ENCODE measurements around the gene ZNF195. TPM values are rescaled to one million over a fixed set of nuclear protein-coding genes. Genes with fewer than 3 reads are reported as not detected.

ZNF195 gene
- polyA plus RNA-seq, 1 of the 3 experiments (the other 2 are of a cell fraction): 13.2 TPM

DNA sequence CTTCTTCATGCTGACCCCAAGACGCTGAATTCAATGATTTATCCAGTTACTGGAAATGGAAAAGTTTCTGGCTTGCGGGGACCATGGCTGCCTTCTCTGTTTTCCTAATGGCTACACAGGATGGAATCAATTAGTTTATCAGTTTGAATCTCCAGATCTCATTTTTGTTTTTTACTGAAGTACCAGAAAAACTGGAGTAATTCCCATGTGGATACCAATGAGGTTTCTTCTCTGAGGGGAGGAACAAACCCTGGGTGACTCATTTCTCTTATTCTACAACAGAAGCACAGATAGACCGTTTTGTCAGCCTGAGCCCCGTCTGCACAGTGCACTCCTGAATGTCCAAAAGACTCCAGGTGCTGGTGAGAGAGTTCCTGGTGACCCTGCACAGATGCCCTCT lies 3.4 kb downstream of the ZNF195 start (continued):
- TF ChIP-seq, protein P1, sequence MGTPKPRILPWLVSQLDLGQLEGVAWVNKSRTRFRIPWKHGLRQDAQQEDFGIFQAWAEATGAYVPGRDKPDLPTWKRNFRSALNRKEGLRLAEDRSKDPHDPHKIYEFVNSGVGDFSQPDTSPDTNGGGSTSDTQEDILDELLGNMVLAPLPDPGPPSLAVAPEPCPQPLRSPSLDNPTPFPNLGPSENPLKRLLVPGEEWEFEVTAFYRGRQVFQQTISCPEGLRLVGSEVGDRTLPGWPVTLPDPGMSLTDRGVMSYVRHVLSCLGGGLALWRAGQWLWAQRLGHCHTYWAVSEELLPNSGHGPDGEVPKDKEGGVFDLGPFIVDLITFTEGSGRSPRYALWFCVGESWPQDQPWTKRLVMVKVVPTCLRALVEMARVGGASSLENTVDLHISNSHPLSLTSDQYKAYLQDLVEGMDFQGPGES (IDR thresholded peaks at IDR 0.05; ENCODE audit: low read depth, low read length): no peak
- TF ChIP-seq TCF12 (IDR thresholded peaks at IDR 0.05): peak; percentile 85
- peak; percentile 27; the same call in 1 of the 2 replicates for TF ChIP-seq YY1 (IDR thresholded peaks at IDR 0.05; ENCODE audit: low read depth)
- peak; percentile 86 for TF ChIP-seq RCOR1 (IDR thresholded peaks at IDR 0.05; ENCODE audit: low read length)
- no peak for TF ChIP-seq NRF1 (IDR thresholded peaks at IDR 0.05; ENCODE audit: low read depth, low read length)
- TF ChIP-seq POLR2AphosphoS5 (IDR thresholded peaks at IDR 0.05; ENCODE audit: low read depth, low read length): peak; percentile 40; the same call in 1 of the 2 replicates
- peak; percentile 63; the same call in 1 of the 2 replicates for TF ChIP-seq MXI1 (IDR thresholded peaks at IDR 0.05; ENCODE audit: low read depth, low read length)
- TF ChIP-seq, protein P2, sequence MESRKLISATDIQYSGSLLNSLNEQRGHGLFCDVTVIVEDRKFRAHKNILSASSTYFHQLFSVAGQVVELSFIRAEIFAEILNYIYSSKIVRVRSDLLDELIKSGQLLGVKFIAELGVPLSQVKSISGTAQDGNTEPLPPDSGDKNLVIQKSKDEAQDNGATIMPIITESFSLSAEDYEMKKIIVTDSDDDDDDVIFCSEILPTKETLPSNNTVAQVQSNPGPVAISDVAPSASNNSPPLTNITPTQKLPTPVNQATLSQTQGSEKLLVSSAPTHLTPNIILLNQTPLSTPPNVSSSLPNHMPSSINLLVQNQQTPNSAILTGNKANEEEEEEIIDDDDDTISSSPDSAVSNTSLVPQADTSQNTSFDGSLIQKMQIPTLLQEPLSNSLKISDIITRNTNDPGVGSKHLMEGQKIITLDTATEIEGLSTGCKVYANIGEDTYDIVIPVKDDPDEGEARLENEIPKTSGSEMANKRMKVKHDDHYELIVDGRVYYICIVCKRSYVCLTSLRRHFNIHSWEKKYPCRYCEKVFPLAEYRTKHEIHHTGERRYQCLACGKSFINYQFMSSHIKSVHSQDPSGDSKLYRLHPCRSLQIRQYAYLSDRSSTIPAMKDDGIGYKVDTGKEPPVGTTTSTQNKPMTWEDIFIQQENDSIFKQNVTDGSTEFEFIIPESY (IDR thresholded peaks at IDR 0.05; ENCODE audit: borderline replicate concordance, low read depth): no peak
- TF ChIP-seq RAD21 (IDR thresholded peaks at IDR 0.05; ENCODE audit: low read length): no peak
- TF ChIP-seq, protein P3, sequence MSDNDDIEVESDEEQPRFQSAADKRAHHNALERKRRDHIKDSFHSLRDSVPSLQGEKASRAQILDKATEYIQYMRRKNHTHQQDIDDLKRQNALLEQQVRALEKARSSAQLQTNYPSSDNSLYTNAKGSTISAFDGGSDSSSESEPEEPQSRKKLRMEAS (IDR thresholded peaks at IDR 0.05; ENCODE audit: low read depth): peak; percentile 22; the same call in 1 of the 2 replicates
- TF ChIP-seq MEF2A (IDR thresholded peaks at IDR 0.05; ENCODE audit: borderline replicate concordance, low read depth): no peak
- no peak for TF ChIP-seq RFX5 (IDR thresholded peaks at IDR 0.05; ENCODE audit: low read length)
- TF ChIP-seq FOSL2 (IDR thresholded peaks at IDR 0.05; ENCODE audit: borderline replicate concordance, low read depth): peak; percentile 61; the same call in 1 of the 2 replicates
- TF ChIP-seq, protein P4, sequence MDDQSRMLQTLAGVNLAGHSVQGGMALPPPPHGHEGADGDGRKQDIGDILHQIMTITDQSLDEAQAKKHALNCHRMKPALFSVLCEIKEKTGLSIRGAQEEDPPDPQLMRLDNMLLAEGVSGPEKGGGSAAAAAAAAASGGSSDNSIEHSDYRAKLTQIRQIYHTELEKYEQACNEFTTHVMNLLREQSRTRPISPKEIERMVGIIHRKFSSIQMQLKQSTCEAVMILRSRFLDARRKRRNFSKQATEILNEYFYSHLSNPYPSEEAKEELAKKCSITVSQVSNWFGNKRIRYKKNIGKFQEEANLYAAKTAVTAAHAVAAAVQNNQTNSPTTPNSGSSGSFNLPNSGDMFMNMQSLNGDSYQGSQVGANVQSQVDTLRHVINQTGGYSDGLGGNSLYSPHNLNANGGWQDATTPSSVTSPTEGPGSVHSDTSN (IDR thresholded peaks at IDR 0.05): no peak
- TF ChIP-seq GATA2 (CRISPR knock-in tag; IDR thresholded peaks at IDR 0.05): peak; percentile 73
- peak in 1 of 2 experiments; percentile 66; a peak in 1 of 4 replicates for TF ChIP-seq EP300 (IDR thresholded peaks at IDR 0.05; ENCODE audit: borderline replicate concordance in 1 of 2, low read depth in 1 of 2, low read length in 1 of 2)
- peak; percentile 43 for TF ChIP-seq JUND (IDR thresholded peaks at IDR 0.05)
- TF ChIP-seq FOXM1 (IDR thresholded peaks at IDR 0.05; ENCODE audit: low read depth): no peak
- TF ChIP-seq TAF1 (IDR thresholded peaks at IDR 0.05; ENCODE audit: borderline replicate concordance, low read depth, low read length): no peak
- peak; percentile 59 for TF ChIP-seq CHD2 (IDR thresholded peaks at IDR 0.05; ENCODE audit: low read length, partially characterized antibody)
- no peak for TF ChIP-seq ELF1 (IDR thresholded peaks at IDR 0.05)
- no peak for TF ChIP-seq TEAD4 (IDR thresholded peaks at IDR 0.05; ENCODE audit: borderline replicate concordance, insufficient read depth)

All from SK-N-SH (cell line).